ENCODE results near the gene DEF6. TPM values are rescaled to one million over a fixed set of nuclear protein-coding genes. Genes with fewer than 3 reads are reported as not detected.
A peak's percentile ranks its signal among the peaks of the same experiment; 100 is the strongest.

DEF6 gene
- total RNA-seq, 6 donors from 2014 or later, result 10.0 to 39.8 (median 23.4) TPM

GRCh38 chr6:35358086-35358485 lies 60.5 kb downstream of the DEF6 start:
- DNase-seq, result no peak
- H3K27ac ChIP-seq, result no peak overlapping the region
- H3K36me3 ChIP-seq, result peaks cover 7 to 33% (median 14%) of the 10 kb centered on the region in 4 donors
- no peaks in the 10 kb centered on the region for H3K27me3 ChIP-seq
- H3K4me1 ChIP-seq, result peaks cover 5 to 27% (median 18%) of the 10 kb centered on the region in 4 donors
- no peak overlapping the region for H3K4me3 ChIP-seq
- no peak for TF ChIP-seq POLR2AphosphoS5 (IDR thresholded peaks at IDR 0.05)
- TF ChIP-seq POLR2A (IDR thresholded peaks at IDR 0.05), result no peak
- no peak for TF ChIP-seq EP300 (IDR thresholded peaks at IDR 0.05)
- TF ChIP-seq CTCF (IDR thresholded peaks at IDR 0.05), result no peak
- no peaks in the 10 kb centered on the region for H3K9me3 ChIP-seq
- ATAC-seq (ENCODE audit: low FRiP score in 2 of 2), result no peak
- WGBS, 2 donors, result 66 to 75% methylated on average over 3 of the region's 3 CpGs

- peaks cover 7 to 24% (median 13%) of the 10 kb centered on the region in 4 donors for H3K36me3 ChIP-seq
- H3K27me3 ChIP-seq, result no peaks in the 10 kb centered on the region
- no peak overlapping the region for H3K4me3 ChIP-seq
- 95 to 97% methylated on average over 5 of the region's 5 CpGs for WGBS, 2 donors
- H3K27ac ChIP-seq, result peak overlapping the region in 3 of 4 donors; percentile 32 to 65 (median 46)
- no peak for DNase-seq
- no peaks in the 10 kb centered on the region for H3K9me3 ChIP-seq
- ATAC-seq (ENCODE audit: low FRiP score in 2 of 2), result no peak
- TF ChIP-seq POLR2A (IDR thresholded peaks at IDR 0.05) (no peak), POLR2AphosphoS5 (IDR thresholded peaks at IDR 0.05) (no peak), CTCF (IDR thresholded peaks at IDR 0.05) (no peak), EP300 (IDR thresholded peaks at IDR 0.05) (no peak)
- H3K4me1 ChIP-seq, result peaks cover 5 to 31% (median 18%) of the 10 kb centered on the region in 4 donors
Measured at GRCh38 chr6:35359346-35359743, 61.7 kb downstream of the DEF6 start.

GRCh38 chr6:35359744-35360348 lies 62.2 kb downstream of the DEF6 start:
- H3K4me1 ChIP-seq, result peaks cover 5 to 31% (median 18%) of the 10 kb centered on the region in 4 donors

GRCh38 chr6:35360349-35361138 lies 62.9 kb downstream of the DEF6 start:
- no peaks in the 10 kb centered on the region for H3K9me3 ChIP-seq
- peaks cover 7 to 15% (median 13%) of the 10 kb centered on the region in 4 donors for H3K36me3 ChIP-seq
- 69 to 71% methylated on average over 8 of the region's 8 CpGs for whole genome bisulfite sequencing, 2 donors
- ATAC-seq (ENCODE audit: low FRiP score in 2 of 2) (peak; percentile 55 to 82), DNase-seq (peak in 1 of 2 donors; percentile 86)
- no peak overlapping the region for H3K4me3 ChIP-seq
- peak overlapping the region; percentile 32 to 65 (median 52) for H3K27ac ChIP-seq
- TF ChIP-seq POLR2AphosphoS5 (IDR thresholded peaks at IDR 0.05), result no peak
- no peak for TF ChIP-seq POLR2A (IDR thresholded peaks at IDR 0.05)
- no peak for TF ChIP-seq EP300 (IDR thresholded peaks at IDR 0.05)
- TF ChIP-seq CTCF (IDR thresholded peaks at IDR 0.05), result no peak
- peaks cover 5 to 31% (median 18%) of the 10 kb centered on the region in 4 donors for H3K4me1 ChIP-seq
- H3K27me3 ChIP-seq, result no peaks in the 10 kb centered on the region

More at GRCh38 chr6:35359744-35360348, 62.2 kb downstream of the DEF6 start:
- no peaks in the 10 kb centered on the region for H3K27me3 ChIP-seq
- 41 to 43% methylated on average over 2 of the region's 2 CpGs for WGBS, 2 donors
- DNase-seq (peak in 1 of 2 donors; percentile 52), ATAC-seq (ENCODE audit: low FRiP score in 2 of 2) (peak; percentile 27 to 30)
- H3K9me3 ChIP-seq, result no peaks in the 10 kb centered on the region
- H3K4me3 ChIP-seq, result no peak overlapping the region
- peak overlapping the region; percentile 32 to 65 (median 46) for H3K27ac ChIP-seq
- no peak for TF ChIP-seq CTCF (IDR thresholded peaks at IDR 0.05)
- no peak for TF ChIP-seq POLR2A (IDR thresholded peaks at IDR 0.05)
- TF ChIP-seq EP300 (IDR thresholded peaks at IDR 0.05), result no peak
- TF ChIP-seq POLR2AphosphoS5 (IDR thresholded peaks at IDR 0.05), result no peak
- H3K36me3 ChIP-seq, result peaks cover 7 to 19% (median 13%) of the 10 kb centered on the region in 4 donors
